ENCODE measurements around the gene INPP4A. TPM values are rescaled to one million over a fixed set of nuclear protein-coding genes. Genes with fewer than 3 reads are reported as not detected.

INPP4A gene
- polyA plus RNA-seq, 1 donor (not counting 4 experiments of a cell fraction or from before 2014, with no cell fraction given), result 10.7 TPM

DNA sequence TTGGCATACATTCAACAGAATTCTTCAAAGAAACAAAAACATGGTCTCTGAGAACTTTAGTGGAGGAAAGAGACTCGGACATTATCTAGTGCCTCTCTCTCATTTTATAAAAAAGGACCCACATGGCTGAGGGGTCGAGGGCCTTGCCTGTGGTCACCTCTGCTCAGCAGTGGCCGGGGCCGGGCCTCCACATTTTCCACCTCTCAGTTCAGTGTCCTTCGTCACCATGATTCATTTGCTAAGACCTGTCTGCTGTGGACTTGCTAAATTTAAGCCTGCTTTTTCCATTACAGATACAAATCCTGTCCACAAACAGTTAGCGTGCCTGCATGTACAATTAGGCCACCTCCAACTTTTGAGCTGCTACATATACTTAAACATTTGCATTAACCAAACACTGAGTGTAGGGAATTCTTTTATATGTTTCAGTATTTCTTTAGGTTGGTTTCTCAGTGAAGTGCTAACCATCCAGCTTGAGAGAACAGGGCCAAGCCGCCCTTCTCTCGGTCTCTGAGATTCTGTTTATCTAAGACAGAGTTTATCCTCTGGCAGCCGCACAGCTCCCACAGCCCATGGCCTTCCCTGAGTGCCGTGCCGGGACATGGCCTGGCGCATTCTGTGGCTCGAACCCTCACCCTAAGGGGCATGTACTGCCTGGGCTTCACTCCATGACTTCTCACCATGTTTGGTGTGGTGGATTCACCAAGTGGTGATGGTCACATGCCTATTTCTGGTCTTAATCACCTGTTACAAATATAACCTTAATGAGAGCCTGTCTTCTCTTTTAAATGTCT lies 117.4 kb downstream of the INPP4A start:
- Histone ChIP-seq H4K20me1 (ENCODE audit: control insufficient read depth, extremely low read depth, insufficient read depth, low read length) (no peaks in the 10 kb centered on the region), H3K36me3 (ENCODE audit: control insufficient read depth in 2 of 2, extremely low read depth in 1 of 2, insufficient read depth in 2 of 2, low read length in 2 of 2) (peaks cover 0 to 15% of the 10 kb centered on the region in 2 experiments), H2AFZ (ENCODE audit: control insufficient read depth, low read length) (no peak overlapping the region), H3K4me3 (ENCODE audit: control insufficient read depth in 2 of 3, extremely low read depth in 1 of 3, insufficient read depth in 2 of 3, low read depth in 1 of 3, low read length in 3 of 3) (no peak overlapping the region), H3K4me1 (ENCODE audit: control insufficient read depth, extremely low read depth, insufficient read depth, low read length) (no peaks in the 10 kb centered on the region), H3K27ac (ENCODE audit: control insufficient read depth, insufficient read depth, low read length) (no peak overlapping the region), H3K9me1 (ENCODE audit: control insufficient read depth, extremely low read depth, insufficient read depth, low read length) (no peaks in the 10 kb centered on the region), H3K27me3 (ENCODE audit: control insufficient read depth, extremely low read depth, insufficient read depth, low read length) (no peaks in the 10 kb centered on the region), H3K4me2 (ENCODE audit: control insufficient read depth, extremely low read depth, insufficient read depth, low read depth, low read length) (no peak overlapping the region), H3K79me2 (ENCODE audit: control insufficient read depth, insufficient read depth, low read length) (no peaks in the 10 kb centered on the region), H3K9me3 (ENCODE audit: control insufficient read depth, low read depth, low read length) (no peaks in the 10 kb centered on the region), H3K9ac (ENCODE audit: control insufficient read depth, extremely low read depth, insufficient read depth, low read length) (no peak overlapping the region)
- dilution Hi-C loops (cut with MboI; ENCODE audit: extremely low pct_ligation_motif_present, low sequenced_read_pairs), result no loop called here
- DNase-seq (ENCODE audit: low read depth, low spot score) (no peak), FAIRE-seq (no peak)
- TF ChIP-seq, protein P1, sequence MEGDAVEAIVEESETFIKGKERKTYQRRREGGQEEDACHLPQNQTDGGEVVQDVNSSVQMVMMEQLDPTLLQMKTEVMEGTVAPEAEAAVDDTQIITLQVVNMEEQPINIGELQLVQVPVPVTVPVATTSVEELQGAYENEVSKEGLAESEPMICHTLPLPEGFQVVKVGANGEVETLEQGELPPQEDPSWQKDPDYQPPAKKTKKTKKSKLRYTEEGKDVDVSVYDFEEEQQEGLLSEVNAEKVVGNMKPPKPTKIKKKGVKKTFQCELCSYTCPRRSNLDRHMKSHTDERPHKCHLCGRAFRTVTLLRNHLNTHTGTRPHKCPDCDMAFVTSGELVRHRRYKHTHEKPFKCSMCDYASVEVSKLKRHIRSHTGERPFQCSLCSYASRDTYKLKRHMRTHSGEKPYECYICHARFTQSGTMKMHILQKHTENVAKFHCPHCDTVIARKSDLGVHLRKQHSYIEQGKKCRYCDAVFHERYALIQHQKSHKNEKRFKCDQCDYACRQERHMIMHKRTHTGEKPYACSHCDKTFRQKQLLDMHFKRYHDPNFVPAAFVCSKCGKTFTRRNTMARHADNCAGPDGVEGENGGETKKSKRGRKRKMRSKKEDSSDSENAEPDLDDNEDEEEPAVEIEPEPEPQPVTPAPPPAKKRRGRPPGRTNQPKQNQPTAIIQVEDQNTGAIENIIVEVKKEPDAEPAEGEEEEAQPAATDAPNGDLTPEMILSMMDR (optimal IDR thresholded peaks at IDR 0.05 in 1 of 3, IDR thresholded peaks at IDR 0.05 in 1 of 3, conservative IDR thresholded peaks at IDR 0.05 in 1 of 3; ENCODE audit: extremely low read depth in 1 of 3, insufficient read depth in 2 of 3, low read length in 3 of 3), result no peak
- TF ChIP-seq EZH2 (IDR thresholded peaks at IDR 0.05; ENCODE audit: low read length), result no peak

DNA sequence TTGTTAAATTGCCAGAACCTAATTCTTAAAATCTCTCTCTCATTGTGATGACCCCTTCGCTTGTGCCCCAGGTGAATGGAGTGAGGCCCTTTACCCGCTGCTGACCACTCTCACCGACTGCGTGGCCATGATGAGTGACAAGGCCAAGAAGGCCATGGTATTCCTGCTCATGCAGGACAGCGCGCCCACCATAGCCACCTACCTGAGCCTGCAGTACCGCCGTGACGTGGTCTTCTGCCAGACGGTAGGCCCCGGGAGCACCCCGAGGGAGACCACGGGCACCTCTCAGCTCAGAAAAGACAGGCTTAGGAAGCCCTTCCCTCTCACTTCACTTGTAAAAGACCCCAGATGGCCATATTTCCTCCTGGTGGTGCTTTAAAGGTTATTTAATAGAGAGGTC lies 118.7 kb downstream of the INPP4A start:
- no peak overlapping the region for H3K4me2 ChIP-seq (ENCODE audit: control insufficient read depth, extremely low read depth, insufficient read depth, low read depth, low read length)
- dilution Hi-C loops (cut with MboI; ENCODE audit: extremely low pct_ligation_motif_present, low sequenced_read_pairs), result no loop called here
- no peak overlapping the region for H3K9ac ChIP-seq (ENCODE audit: control insufficient read depth, extremely low read depth, insufficient read depth, low read length)
- peaks cover 3 to 15% of the 10 kb centered on the region in 2 experiments for H3K36me3 ChIP-seq (ENCODE audit: control insufficient read depth in 2 of 2, extremely low read depth in 1 of 2, insufficient read depth in 2 of 2, low read length in 2 of 2)
- no peaks in the 10 kb centered on the region for H3K9me3 ChIP-seq (ENCODE audit: control insufficient read depth, low read depth, low read length)
- no peaks in the 10 kb centered on the region for H3K79me2 ChIP-seq (ENCODE audit: control insufficient read depth, insufficient read depth, low read length)
- no peaks in the 10 kb centered on the region for H3K27me3 ChIP-seq (ENCODE audit: control insufficient read depth, extremely low read depth, insufficient read depth, low read length)
- no peak overlapping the region for H3K27ac ChIP-seq (ENCODE audit: control insufficient read depth, insufficient read depth, low read length)
- no peak for TF ChIP-seq EZH2 (IDR thresholded peaks at IDR 0.05; ENCODE audit: low read length)
- TF ChIP-seq, protein P1 (optimal IDR thresholded peaks at IDR 0.05 in 1 of 3, IDR thresholded peaks at IDR 0.05 in 1 of 3, conservative IDR thresholded peaks at IDR 0.05 in 1 of 3; ENCODE audit: extremely low read depth in 1 of 3, insufficient read depth in 2 of 3, low read length in 3 of 3), result no peak
- DNase-seq (ENCODE audit: low read depth, low spot score) (no peak), FAIRE-seq (no peak)
- no peaks in the 10 kb centered on the region for H4K20me1 ChIP-seq (ENCODE audit: control insufficient read depth, extremely low read depth, insufficient read depth, low read length)
- H2AFZ ChIP-seq (ENCODE audit: control insufficient read depth, low read length), result no peak overlapping the region
- no peaks in the 10 kb centered on the region for H3K9me1 ChIP-seq (ENCODE audit: control insufficient read depth, extremely low read depth, insufficient read depth, low read length)
- peaks cover 8% of the 10 kb centered on the region for H3K4me1 ChIP-seq (ENCODE audit: control insufficient read depth, extremely low read depth, insufficient read depth, low read length)
- H3K4me3 ChIP-seq (ENCODE audit: control insufficient read depth in 2 of 3, extremely low read depth in 1 of 3, insufficient read depth in 2 of 3, low read depth in 1 of 3, low read length in 3 of 3), result no peak overlapping the region
